ENCODE results near the gene GALNT5.
"Not testable (repeated sequence)": the region's sequence is repeated elsewhere in the genome, so short reads cannot be mapped to it uniquely, and the experiment has no call there.

GALNT5 gene

DNA sequence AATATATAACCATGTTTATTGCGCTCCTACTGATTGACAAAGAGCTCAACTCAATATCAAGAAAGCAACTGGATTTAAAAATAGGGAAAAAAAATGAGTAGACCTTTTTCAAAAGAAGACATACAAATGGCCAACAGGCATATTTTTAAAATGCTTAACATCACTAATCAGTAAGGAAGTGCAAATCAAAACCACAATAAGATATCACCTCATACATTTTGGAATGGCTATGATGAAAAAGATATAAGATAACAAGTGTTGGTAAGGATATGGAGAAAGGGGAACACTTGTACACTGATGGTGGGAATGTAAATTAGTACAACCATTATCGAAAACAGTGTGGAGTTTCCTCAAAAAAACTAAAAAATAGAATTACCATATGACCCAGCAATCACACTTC is 5.6 kb upstream of the GALNT5 start:
- no peak for DNase-seq (ENCODE audit: low spot score)

GRCh38 chr2:157252529-157252928 is 5.0 kb upstream of the GALNT5 start:
- DNase-seq (ENCODE audit: low spot score), result no peak

GRCh38 chr2:157254041-157254440 is 3.5 kb upstream of the GALNT5 start:
- DNase-seq (ENCODE audit: low spot score), result no peak

DNA sequence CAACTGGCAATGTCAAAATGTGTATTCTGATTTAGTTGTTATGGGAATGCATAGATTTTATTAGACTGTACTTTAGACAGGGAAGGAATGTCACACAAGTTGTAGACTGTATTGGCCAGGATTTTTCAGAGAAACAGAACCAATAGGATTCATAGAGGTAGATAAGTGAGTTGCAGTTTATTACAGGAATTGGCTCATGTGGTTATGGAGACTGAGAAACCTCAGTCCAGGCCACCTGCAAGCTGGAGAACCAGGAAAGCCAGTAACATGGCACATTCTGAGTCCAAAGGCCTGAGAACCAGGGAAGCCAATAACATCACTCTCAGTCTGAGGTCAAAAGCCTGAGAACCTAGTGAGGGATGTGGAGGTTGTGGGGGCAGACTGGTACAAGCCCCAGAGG is 1.8 kb upstream of the GALNT5 start:
- no peak for DNase-seq (ENCODE audit: low spot score)

GRCh38 chr2:157256626-157257025 is 879 bp upstream of the GALNT5 start:
- no peak for DNase-seq (ENCODE audit: low spot score)

DNA sequence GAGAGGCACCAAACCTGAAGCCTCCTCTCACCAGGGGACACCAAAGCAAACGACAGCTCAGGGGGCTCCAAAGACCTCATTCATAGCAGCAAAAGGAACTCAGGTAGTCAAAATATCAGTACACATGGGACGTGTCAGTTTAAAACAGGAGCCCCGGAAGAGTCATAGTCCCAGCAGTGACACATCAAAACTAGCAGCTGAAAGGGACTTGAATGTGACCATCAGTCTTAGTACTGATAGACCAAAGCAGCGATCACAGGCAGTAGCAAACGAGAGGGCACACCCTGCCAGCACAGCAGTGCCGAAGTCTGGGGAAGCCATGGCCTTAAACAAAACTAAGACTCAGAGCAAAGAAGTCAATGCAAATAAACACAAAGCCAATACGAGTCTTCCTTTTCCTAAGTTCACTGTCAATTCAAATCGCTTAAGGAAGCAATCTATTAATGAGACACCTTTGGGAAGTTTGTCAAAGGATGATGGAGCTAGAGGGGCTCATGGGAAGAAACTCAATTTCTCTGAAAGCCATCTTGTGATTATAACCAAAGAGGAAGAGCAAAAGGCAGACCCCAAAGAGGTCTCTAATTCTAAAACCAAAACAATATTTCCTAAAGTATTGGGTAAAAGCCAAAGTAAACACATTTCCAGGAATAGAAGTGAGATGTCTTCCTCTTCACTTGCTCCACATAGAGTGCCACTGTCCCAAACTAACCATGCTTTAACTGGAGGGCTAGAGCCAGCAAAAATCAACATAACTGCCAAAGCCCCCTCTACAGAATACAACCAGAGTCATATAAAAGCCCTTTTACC is 1.2 kb downstream of the GALNT5 start:
- no peak for DNase-seq (ENCODE audit: low spot score)

GRCh38 chr2:157259386-157259785 is 1.9 kb downstream of the GALNT5 start:
- DNase-seq (ENCODE audit: low spot score), result no peak

GRCh38 chr2:157259960-157260359 is 2.5 kb downstream of the GALNT5 start:
- DNase-seq (ENCODE audit: low spot score), result no peak

- no peak for DNase-seq (ENCODE audit: low spot score)
These were observed 3.2 kb downstream of the GALNT5 start for GRCh38 chr2:157260533-157261198.

DNA sequence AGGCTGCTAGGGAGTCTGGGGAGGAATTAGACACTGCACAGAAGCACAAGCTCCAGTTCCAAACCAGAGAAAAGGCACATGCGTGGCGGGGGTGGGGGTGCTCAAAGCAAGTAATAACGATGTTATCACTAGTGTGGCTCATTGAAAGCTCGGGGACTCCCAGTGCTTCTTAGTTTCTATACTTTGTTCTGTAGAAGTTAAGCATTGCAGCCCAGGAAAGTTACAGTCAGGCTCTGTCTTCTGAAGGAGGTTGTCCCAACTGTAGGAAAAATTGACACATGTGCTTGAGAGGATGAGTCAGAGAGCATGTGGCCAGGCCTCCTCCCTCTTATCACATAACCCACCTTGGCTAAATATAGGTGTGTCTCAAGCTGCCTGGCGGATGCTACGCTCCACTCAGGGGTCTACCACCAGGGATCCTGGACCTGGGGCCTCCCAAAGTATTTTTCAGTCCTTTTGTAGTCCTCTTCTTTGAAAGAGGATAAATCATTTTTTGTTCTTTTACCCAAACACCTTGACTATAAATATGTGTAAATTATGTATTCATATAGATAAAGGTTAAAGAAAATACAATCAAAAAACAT is 3.8 kb downstream of the GALNT5 start:
- no peak for DNase-seq (ENCODE audit: low spot score)

GRCh38 chr2:157262248-157262647 is 4.7 kb downstream of the GALNT5 start:
- no peak for DNase-seq (ENCODE audit: low spot score)

GRCh38 chr2:157264099-157264498 is 6.6 kb downstream of the GALNT5 start:
- DNase-seq (ENCODE audit: low spot score), result no peak

DNA sequence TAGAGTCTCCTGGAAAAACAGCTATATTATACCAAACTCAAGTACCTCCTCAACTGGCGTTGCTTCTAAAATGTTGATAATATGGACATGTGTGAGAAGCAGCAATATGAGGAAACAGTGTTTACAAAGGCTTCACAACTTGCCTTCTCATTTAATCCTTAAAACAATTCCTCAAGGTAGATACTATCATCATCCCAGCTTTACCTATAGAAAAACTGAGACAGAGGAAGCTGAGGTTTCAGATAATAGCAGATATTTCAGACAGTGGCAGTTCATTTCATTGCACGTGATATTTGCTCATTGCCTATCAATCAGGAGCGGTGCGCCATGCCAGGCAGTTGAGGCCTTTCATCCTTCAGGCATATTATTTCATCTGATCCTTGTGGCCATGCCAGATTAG is 8.3 kb downstream of the GALNT5 start:
- no peak for DNase-seq (ENCODE audit: low spot score)

DNA sequence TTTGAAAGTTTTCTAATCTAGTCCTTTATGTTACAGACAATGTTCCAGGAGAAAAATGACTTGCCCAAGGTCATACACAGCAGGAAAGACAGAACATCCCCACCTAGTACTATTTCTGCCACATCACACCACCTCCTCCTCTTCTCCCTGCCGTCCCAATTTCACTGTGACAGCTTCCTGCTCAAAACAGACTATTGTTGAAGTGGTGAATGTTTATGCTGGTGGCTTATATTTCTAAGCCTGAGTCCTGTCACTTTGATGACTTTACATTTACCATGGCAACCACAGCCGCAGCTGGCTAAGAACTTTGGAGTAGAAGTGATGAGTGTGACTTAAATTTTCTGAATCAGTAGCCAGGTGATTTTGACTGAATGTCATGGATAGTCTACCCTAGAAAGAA is 10.0 kb downstream of the GALNT5 start:
- no peak for DNase-seq (ENCODE audit: low spot score)

GRCh38 chr2:157269060-157269459 is 11.6 kb downstream of the GALNT5 start:
- DNase-seq (ENCODE audit: low spot score), result no peak

DNA sequence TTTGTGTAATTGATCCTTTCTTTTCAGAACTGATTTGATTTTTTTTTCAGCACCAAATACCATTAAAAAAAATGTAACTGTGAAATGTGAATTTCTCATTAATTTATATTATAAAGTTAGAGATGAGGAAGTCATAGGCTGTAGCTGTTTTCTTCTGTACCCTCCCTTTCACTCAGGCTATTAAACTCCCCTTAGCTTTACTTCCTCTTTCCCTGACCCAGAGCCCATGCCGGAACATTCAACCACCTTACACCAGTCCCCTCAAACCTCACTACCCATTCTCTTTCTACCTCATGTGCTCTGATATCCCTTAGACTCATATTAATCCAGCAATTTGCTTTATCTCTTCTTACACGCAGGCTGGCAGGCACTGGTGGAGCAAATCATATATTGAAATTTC is 12.4 kb downstream of the GALNT5 start:
- DNase-seq (ENCODE audit: low spot score), result no peak

GRCh38 chr2:157271590-157272203 is 14.2 kb downstream of the GALNT5 start:
- DNase-seq (ENCODE audit: low spot score), result no peak

- not testable (repeated sequence) for DNase-seq (ENCODE audit: low spot score)
These were observed 21.8 kb downstream of the GALNT5 start for GRCh38 chr2:157279311-157279710.

DNA sequence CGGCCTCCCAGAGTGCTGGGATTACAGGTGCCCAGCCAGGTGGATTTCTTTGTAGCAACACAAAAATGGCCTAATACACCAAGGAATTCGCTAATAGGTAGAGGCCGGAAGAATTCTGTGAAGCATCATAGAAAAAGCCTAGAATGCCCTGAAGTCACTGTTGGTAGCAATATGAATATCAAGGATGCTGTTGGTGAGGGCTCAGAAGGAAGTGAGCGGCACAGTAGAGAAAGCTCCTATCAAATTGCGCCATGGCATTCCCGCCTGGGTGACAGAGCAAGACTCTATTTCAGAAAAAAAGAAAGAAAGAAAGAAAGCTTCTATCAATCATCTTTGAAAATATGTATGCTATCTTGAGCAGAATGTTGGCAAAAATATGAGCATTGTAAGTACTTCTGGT is 23.8 kb downstream of the GALNT5 start:
- DNase-seq (ENCODE audit: low spot score), result no peak

DNA sequence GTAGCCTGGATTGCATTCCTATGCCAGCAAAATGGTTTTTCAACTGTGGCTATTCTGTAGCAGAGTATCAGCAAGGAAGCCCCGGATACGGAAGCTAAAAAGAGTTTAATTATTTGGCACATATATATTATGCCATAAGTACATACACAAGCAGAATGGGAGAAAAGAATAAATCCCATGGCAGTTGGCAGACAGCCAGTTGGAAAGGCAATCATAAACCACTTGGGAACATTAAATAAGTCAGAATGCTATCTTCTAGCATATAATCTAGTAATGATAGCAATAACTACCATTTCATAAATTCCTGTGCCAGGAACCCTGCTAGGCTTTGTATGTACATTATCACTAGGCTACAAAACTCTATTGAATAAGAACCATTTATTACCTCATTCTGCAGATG is 26.0 kb downstream of the GALNT5 start:
- DNase-seq (ENCODE audit: low spot score), result no peak

DNA sequence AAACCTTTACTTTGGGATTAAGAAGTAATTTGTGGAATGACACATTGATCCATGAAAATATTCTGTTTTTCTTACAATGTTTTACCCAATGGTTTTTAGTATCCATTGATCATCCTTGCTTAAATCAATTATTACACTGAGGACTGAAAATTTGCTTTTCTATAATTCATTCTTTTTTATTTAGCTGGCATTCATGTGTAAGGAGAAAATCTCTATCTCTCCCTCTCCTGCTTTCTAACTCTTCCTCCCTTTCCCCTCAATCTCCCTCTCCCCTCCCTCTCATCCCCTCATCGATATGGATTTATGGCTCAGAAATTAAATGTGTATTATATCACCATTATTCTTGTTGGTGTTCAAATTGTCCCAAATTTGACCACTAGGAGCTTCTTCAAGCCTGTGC is 29.7 kb downstream of the GALNT5 start:
- DNase-seq (ENCODE audit: low spot score), result no peak

GRCh38 chr2:157290525-157290924 is 33.0 kb downstream of the GALNT5 start:
- no peak for DNase-seq (ENCODE audit: low spot score)

DNA sequence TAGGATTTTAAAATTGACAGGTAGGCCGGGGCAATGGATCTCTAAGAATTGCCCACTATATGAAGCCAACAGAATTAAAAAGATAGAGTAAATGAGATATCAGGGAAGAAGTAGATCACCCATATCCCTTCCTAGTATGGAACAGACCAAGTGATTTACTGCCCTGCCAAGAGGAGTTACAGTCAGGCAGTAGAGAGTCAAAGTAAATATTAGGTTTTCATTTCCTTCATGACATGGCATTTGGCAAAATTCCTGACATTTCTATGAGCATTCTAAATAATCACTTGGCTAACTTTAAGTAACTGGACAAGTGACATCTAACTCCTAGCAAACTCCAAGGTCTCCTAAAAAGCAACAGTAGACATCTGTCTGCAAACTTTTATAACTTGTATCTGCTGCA is 33.5 kb downstream of the GALNT5 start:
- no peak for DNase-seq (ENCODE audit: low spot score)

Data from germinal center (tissue), 1 donor.